HepG2 (cell line): ENCODE results near the gene KIF23. TPM values are rescaled to one million over a fixed set of nuclear protein-coding genes. Genes with fewer than 3 reads are reported as not detected.

Source experiments
- ATF7 ChIP-seq, 2 experiments: fragments of 450-650 bp in 1 of 2; sonication (generic) in 1 of 2; formaldehyde crosslinking in 1 of 2; IDR thresholded peaks; 2 replicates each; pipeline versions ENCODE4 v1.4.0 to v1.6.1; 2016 to 2020; ENCODE audit warnings: antibody characterized with exemption in 1 of 2, mild to moderate bottlenecking in 1 of 2, missing genetic modification reagents in 1 of 2
- CHD4 ChIP-seq: fragments of 200-600 bp; sonication (generic); IDR thresholded peaks from 2 replicates; pipeline ENCODE4 v1.7.0; 2017; ENCODE audit warnings: mild to moderate bottlenecking, low read length, borderline replicate concordance
- DR1 ChIP-seq: sonication (generic); formaldehyde crosslinking; IDR thresholded peaks from 2 replicates; pipeline ENCODE4 v1.8.0; 2021; ENCODE audit warnings: mild to moderate bottlenecking, missing genetic modification reagents, inconsistent platforms
- MTA3 ChIP-seq: sonication (generic); formaldehyde crosslinking; IDR thresholded peaks from 2 replicates; pipeline ENCODE4 v1.4.0; 2020; ENCODE audit warnings: missing genetic modification reagents
- PBX2 ChIP-seq: IDR thresholded peaks from 2 replicates; pipeline ENCODE4 v1.6.1; 2016; ENCODE audit warnings: control low read depth
- PLSCR1 ChIP-seq: sonication (generic); formaldehyde crosslinking; IDR thresholded peaks from 2 replicates; pipeline ENCODE4 v1.5.0; 2020; ENCODE audit warnings: missing genetic modification reagents, mild to moderate bottlenecking, borderline replicate concordance
- RNF219 ChIP-seq: sonication (generic); formaldehyde crosslinking; IDR thresholded peaks from 2 replicates; pipeline ENCODE4 v1.5.0; 2020; ENCODE audit warnings: mild to moderate bottlenecking, missing genetic modification reagents
- TAF1 ChIP-seq: sonication (generic); formaldehyde crosslinking; IDR thresholded peaks from 2 replicates; pipeline ENCODE4 v1.4.0; 2020; ENCODE audit warnings: missing genetic modification reagents
- TEAD3 ChIP-seq: optimal IDR thresholded peaks from 2 replicates; pipeline ENCODE3; 2016; ENCODE audit warnings: borderline replicate concordance
- TFAP4 ChIP-seq: sonication (generic); IDR thresholded peaks from 2 replicates; pipeline ENCODE4 v1.6.1; 2016; ENCODE audit warnings: low read depth, borderline replicate concordance
- THAP8 ChIP-seq: sonication (generic); formaldehyde crosslinking; IDR thresholded peaks from 2 replicates; pipeline ENCODE4 v1.5.1; 2020; ENCODE audit warnings: missing genetic modification reagents, mild to moderate bottlenecking, borderline replicate concordance
- ZNF232 ChIP-seq: sonication (generic); formaldehyde crosslinking; IDR thresholded peaks from 2 replicates; pipeline ENCODE4 v1.4.0; 2020; ENCODE audit warnings: missing genetic modification reagents, borderline replicate concordance
- ZNF3 ChIP-seq: IDR thresholded peaks from 2 replicates; pipeline ENCODE4 v1.7.0; 2017; ENCODE audit warnings: inconsistent platforms
- ZNF619 ChIP-seq: sonication (generic); formaldehyde crosslinking; IDR thresholded peaks from 2 replicates; pipeline ENCODE4 v1.4.0; 2020; ENCODE audit warnings: mild to moderate bottlenecking, missing genetic modification reagents
- ZNF652 ChIP-seq: IDR thresholded peaks from 2 replicates; pipeline ENCODE4 v1.6.1; 2016; ENCODE audit warnings: low read depth, borderline replicate concordance
- ZNF776 ChIP-seq: sonication (generic); formaldehyde crosslinking; IDR thresholded peaks from 2 replicates; pipeline ENCODE4 v1.4.0; 2020; ENCODE audit warnings: mild to moderate bottlenecking, missing genetic modification reagents
- polyA plus RNA-seq, 8 experiments: library from polyadenylated mRNA; depleted of rRNA in 3 of 8; stranded (reverse) in 7 of 8; unstranded in 1 of 8; fragments of >200 nt; fragmentation: Illumina TruSeq in 4 of 8; extraction: Trizol in 4 of 8; gene quantifications; 2 replicates each; pipeline versions ENCODE4 v1.2.1 to v1.2.3, GENCODE V29; 2011 to 2016; ENCODE audit warnings: low read depth in 4 of 8, missing spikeins in 1 of 8, mixed read lengths in 1 of 8; ENCODE audit not compliant: insufficient read depth in 1 of 8
- total RNA-seq, 5 experiments: library from RNA; depleted of rRNA; stranded (reverse); fragments of >200 nt; fragmentation: Illumina TruSeq; extraction: Trizol; gene quantifications; 2 replicates each; pipeline ENCODE4 v1.2.3, GENCODE V29; 2016; ENCODE audit warnings: low read depth in 1 of 5
- TF ChIP-seq, protein P1 (sequence below): sonication (generic); formaldehyde crosslinking; IDR thresholded peaks from 2 replicates; pipeline ENCODE4 v1.4.0; 2020; ENCODE audit warnings: missing genetic modification reagents
- TF ChIP-seq, protein P2 (sequence below): fragments of 450-650 bp; IDR thresholded peaks from 2 replicates; pipeline ENCODE4 v1.6.1; 2017
- TF ChIP-seq, protein P3 (sequence below): IDR thresholded peaks from 2 replicates; pipeline ENCODE4 v1.6.1; 2016; ENCODE audit warnings: missing compliant biosample characterization, missing genetic modification reagents, borderline replicate concordance

The KIF23 gene
- total and polyA plus RNA-seq, 2 of the 13 experiments (the other 11 are each of a cell fraction or from before 2014, with no cell fraction given): 11.3 to 38.1 TPM

- peak; percentile 90 for TF ChIP-seq TFAP4
- TF ChIP-seq CHD4: no peak
- TF ChIP-seq ZNF3 (CRISPR knock-in tag): no peak
- TF ChIP-seq DR1 (CRISPR knock-in tag): peak; percentile 15; the same call in 1 of the 2 replicates
- no peak for TF ChIP-seq RNF219
- peak; percentile 77; the same call in 1 of the 2 replicates for TF ChIP-seq TAF1 (CRISPR knock-in tag)
- no peak for TF ChIP-seq ZNF652 (CRISPR knock-in tag)
- TF ChIP-seq, protein P1, sequence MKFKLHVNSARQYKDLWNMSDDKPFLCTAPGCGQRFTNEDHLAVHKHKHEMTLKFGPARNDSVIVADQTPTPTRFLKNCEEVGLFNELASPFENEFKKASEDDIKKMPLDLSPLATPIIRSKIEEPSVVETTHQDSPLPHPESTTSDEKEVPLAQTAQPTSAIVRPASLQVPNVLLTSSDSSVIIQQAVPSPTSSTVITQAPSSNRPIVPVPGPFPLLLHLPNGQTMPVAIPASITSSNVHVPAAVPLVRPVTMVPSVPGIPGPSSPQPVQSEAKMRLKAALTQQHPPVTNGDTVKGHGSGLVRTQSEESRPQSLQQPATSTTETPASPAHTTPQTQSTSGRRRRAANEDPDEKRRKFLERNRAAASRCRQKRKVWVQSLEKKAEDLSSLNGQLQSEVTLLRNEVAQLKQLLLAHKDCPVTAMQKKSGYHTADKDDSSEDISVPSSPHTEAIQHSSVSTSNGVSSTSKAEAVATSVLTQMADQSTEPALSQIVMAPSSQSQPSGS (CRISPR knock-in tag): no peak
- TF ChIP-seq, protein P2, sequence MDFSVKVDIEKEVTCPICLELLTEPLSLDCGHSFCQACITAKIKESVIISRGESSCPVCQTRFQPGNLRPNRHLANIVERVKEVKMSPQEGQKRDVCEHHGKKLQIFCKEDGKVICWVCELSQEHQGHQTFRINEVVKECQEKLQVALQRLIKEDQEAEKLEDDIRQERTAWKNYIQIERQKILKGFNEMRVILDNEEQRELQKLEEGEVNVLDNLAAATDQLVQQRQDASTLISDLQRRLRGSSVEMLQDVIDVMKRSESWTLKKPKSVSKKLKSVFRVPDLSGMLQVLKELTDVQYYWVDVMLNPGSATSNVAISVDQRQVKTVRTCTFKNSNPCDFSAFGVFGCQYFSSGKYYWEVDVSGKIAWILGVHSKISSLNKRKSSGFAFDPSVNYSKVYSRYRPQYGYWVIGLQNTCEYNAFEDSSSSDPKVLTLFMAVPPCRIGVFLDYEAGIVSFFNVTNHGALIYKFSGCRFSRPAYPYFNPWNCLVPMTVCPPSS: no peak
- TF ChIP-seq THAP8 (CRISPR knock-in tag): no peak
- TF ChIP-seq TEAD3 (CRISPR knock-in tag): peak; percentile 81
- TF ChIP-seq PBX2: no peak
- no peak for TF ChIP-seq MTA3 (CRISPR knock-in tag)
- no peak for TF ChIP-seq ATF7 (IDR thresholded peaks at IDR 0.05)
- peak; percentile 22; the same call in 1 of the 2 replicates for TF ChIP-seq ATF7 (CRISPR knock-in tag; IDR thresholded peaks at IDR 0.05)
- TF ChIP-seq ZNF776 (CRISPR knock-in tag): 0 out of 2 replicates have a peak, but pooled peaks have one; percentile 28
- TF ChIP-seq ZNF619 (CRISPR knock-in tag): no peak
- TF ChIP-seq ZNF232 (CRISPR knock-in tag): no peak
- TF ChIP-seq PLSCR1 (CRISPR knock-in tag): no peak
- TF ChIP-seq, protein P3, sequence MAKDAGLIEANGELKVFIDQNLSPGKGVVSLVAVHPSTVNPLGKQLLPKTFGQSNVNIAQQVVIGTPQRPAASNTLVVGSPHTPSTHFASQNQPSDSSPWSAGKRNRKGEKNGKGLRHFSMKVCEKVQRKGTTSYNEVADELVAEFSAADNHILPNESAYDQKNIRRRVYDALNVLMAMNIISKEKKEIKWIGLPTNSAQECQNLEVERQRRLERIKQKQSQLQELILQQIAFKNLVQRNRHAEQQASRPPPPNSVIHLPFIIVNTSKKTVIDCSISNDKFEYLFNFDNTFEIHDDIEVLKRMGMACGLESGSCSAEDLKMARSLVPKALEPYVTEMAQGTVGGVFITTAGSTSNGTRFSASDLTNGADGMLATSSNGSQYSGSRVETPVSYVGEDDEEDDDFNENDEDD: peak; percentile 50; the same call in 1 of the 2 replicates
These were observed 48.5 kb downstream of the KIF23 start (continued) for GRCh38 chr15:69462493-69463181.
